C4-2B (cell line): Measurements from ENCODE around the gene RAP1GAP.

Source experiments
- ZFX ChIP-seq: fragments of 450-650 bp; IDR thresholded peaks from 2 replicates; pipeline ENCODE4 v1.6.1; 2017
- TF ChIP-seq, protein P1 (sequence below): fragments of 450-650 bp; conservative IDR thresholded peaks from 2 replicates; pipeline ENCODE4 v1.5.1; 2017; ENCODE audit warnings: mild to moderate bottlenecking

DNA sequence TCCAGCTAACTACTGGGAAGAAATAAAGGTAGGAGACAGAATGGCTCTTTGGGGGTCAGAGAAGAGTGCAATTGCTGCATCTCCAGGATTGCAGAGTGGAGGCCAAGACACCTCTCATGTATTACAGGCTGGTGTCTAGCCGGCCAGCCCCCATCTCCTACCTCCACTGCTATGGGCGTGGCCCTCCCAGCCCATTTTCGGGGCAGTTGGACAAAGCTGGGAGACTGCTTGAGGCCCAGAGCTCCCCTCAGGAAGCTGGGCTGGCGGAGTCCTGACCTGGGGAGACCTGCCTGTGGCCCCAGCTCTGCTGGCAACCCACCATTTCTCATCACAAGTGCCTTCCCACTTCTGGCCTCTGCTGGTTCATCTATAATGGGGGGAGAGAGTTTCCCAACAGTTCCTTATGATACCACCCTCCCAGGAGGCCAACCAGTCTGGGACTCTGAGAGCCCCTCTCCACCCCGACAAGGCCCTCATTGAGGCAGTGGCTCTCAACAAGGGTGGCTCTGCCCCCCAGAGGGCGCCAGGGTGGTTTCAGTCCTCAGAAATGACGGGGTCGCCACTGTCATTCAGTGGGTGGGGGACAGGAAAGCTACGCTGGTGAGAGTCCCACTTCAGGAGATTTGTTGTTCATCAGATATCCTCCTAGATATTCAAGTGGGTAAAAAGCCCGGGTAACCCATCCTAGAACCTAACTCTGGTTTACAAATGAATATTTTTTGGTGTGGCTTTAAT is 11.5 kb downstream of the RAP1GAP start:
- TF ChIP-seq, protein P1, sequence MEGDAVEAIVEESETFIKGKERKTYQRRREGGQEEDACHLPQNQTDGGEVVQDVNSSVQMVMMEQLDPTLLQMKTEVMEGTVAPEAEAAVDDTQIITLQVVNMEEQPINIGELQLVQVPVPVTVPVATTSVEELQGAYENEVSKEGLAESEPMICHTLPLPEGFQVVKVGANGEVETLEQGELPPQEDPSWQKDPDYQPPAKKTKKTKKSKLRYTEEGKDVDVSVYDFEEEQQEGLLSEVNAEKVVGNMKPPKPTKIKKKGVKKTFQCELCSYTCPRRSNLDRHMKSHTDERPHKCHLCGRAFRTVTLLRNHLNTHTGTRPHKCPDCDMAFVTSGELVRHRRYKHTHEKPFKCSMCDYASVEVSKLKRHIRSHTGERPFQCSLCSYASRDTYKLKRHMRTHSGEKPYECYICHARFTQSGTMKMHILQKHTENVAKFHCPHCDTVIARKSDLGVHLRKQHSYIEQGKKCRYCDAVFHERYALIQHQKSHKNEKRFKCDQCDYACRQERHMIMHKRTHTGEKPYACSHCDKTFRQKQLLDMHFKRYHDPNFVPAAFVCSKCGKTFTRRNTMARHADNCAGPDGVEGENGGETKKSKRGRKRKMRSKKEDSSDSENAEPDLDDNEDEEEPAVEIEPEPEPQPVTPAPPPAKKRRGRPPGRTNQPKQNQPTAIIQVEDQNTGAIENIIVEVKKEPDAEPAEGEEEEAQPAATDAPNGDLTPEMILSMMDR, result no peak
- no peak for TF ChIP-seq ZFX
